Measurements from ENCODE around the gene TAX1BP3. TPM values are rescaled to one million over a fixed set of nuclear protein-coding genes. Genes with fewer than 3 reads are reported as not detected.

The TAX1BP3 gene
- total and polyA plus RNA-seq, 2 of the 13 experiments (the other 11 are each of a cell fraction or from before 2014, with no cell fraction given): 16.7 to 45.1 TPM

- TF ChIP-seq ZNF816 (CRISPR knock-in tag; IDR thresholded peaks at IDR 0.05; ENCODE audit: borderline replicate concordance) (0 out of 2 replicates have a peak, but pooled peaks have one; percentile 43), YEATS4 (CRISPR knock-in tag; IDR thresholded peaks at IDR 0.05; ENCODE audit: borderline replicate concordance) (no peak; the same call in 1 of the 2 replicates), FOXK2 (IDR thresholded peaks at IDR 0.05) (no peak), ZNF678 (CRISPR knock-in tag; IDR thresholded peaks at IDR 0.05) (no peak), PTBP1 (IDR thresholded peaks at IDR 0.05; ENCODE audit: low read depth, low read length, poor library complexity, severe bottlenecking) (no peak), PRPF4 (IDR thresholded peaks at IDR 0.05; ENCODE audit: low read depth, low read length, poor library complexity, severe bottlenecking) (no peak), ZNF496 (CRISPR knock-in tag; IDR thresholded peaks at IDR 0.05; ENCODE audit: insufficient replicate concordance) (no peak), ZBTB14 (CRISPR knock-in tag; IDR thresholded peaks at IDR 0.05) (no peak), THAP11 (CRISPR knock-in tag; IDR thresholded peaks at IDR 0.05) (peak; percentile 100), ZNF570 (CRISPR knock-in tag; IDR thresholded peaks at IDR 0.05; ENCODE audit: borderline replicate concordance) (no peak), CCAR2 (optimal IDR thresholded peaks at IDR 0.05; ENCODE audit: low read depth, low read length) (no peak), ARNTL (CRISPR knock-in tag; IDR thresholded peaks at IDR 0.05) (no peak), RFX5 (IDR thresholded peaks at IDR 0.05; ENCODE audit: low read depth, low read length) (0 out of 2 replicates have a peak, but pooled peaks have one; percentile 30), U2AF2 (IDR thresholded peaks at IDR 0.05; ENCODE audit: low read depth, low read length) (no peak), TBX2 (CRISPR knock-in tag; IDR thresholded peaks at IDR 0.05; ENCODE audit: borderline replicate concordance) (peak; percentile 18), TFAP4 (IDR thresholded peaks at IDR 0.05; ENCODE audit: borderline replicate concordance, low read depth) (peak; percentile 87), ZFP62 (CRISPR knock-in tag; IDR thresholded peaks at IDR 0.05) (no peak), ZFP82 (CRISPR knock-in tag; IDR thresholded peaks at IDR 0.05; ENCODE audit: borderline replicate concordance) (0 out of 2 replicates have a peak, but pooled peaks have one; percentile 13), KLF16 (CRISPR knock-in tag; IDR thresholded peaks at IDR 0.05) (peak in 1 of 2 experiments; percentile 16; a peak in 1 of 4 replicates), ZNF432 (CRISPR knock-in tag; IDR thresholded peaks at IDR 0.05; ENCODE audit: borderline replicate concordance) (no peak), ZNF260 (CRISPR knock-in tag; IDR thresholded peaks at IDR 0.05; ENCODE audit: borderline replicate concordance, low read depth) (no peak), BRCA1 (CRISPR knock-in tag; IDR thresholded peaks at IDR 0.05) (no peak), ZNF543 (CRISPR knock-in tag; IDR thresholded peaks at IDR 0.05) (0 out of 2 replicates have a peak, but pooled peaks have one; percentile 20), ZNF18 (CRISPR knock-in tag; IDR thresholded peaks at IDR 0.05; ENCODE audit: insufficient replicate concordance) (peak; percentile 7), ZNF576 (CRISPR knock-in tag; IDR thresholded peaks at IDR 0.05) (peak; percentile 75; the same call in 1 of the 2 replicates), ZNF451 (CRISPR knock-in tag; IDR thresholded peaks at IDR 0.05) (peak; percentile 53), RAD21 (CRISPR knock-in tag; IDR thresholded peaks at IDR 0.05) (no peak; the same call in 1 of the 2 replicates)
Measured at GRCh38 chr17:3636154-3636907, 32.0 kb downstream of the TAX1BP3 start, which contains the start of the genes CTNS and SHPK (continued).
